HG02798 (cell line): ENCODE data around the gene BCAN.

Experiments used
- ATAC-seq: cut with Tn5 transposase; IDR thresholded peaks from one replicate; pipeline ENCODE4 v1.9.1; 2021; ENCODE audit warnings: mild to moderate bottlenecking; ENCODE audit not compliant: unreplicated experiment, poor library complexity

Gene BCAN

DNA sequence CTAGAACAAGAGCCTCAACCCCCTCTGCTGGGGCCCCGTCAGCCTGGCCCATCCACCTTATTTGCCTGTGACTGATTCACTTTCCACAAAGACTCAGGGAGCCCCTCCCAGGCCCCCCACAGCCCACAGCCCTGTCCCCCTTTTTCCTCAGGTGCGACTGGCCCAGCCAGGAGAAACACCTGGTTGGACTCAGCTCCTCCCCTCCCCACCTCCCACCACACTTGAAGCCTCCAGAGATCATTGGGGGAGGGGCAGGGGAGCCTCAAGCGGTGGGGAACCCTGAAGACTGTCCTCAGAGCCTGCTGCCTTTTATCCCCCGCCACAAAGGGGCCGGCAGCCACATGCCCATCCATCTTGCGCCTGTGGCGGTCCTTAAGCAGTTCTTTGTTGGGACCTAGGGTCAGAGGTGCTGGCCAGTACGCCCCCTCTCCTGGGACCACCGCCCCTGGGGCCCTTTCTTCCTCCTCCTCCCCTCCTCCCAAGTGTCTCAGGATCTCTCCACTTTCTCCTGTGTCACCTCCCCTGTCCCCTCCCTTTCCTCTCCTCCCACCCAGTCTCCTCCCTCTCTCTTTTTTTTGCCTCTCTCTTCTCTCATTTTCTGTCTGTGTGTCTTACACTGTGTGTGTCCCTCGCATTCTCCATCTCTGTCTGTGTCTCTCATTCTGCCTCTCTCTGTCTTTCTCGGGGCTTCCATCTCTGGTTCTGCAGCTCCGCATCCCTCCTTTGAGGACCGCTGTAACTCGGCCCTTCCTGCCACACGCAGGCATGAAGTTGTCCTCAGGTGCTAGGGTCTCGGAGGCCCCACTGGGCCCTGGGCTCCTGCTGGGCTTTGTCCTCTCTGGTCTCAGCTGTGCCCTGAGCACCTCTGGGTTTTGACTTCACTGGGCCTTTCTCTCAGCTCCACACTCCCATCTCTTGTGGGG is 51.3 kb downstream of the BCAN start:
- no peak for ATAC-seq

DNA sequence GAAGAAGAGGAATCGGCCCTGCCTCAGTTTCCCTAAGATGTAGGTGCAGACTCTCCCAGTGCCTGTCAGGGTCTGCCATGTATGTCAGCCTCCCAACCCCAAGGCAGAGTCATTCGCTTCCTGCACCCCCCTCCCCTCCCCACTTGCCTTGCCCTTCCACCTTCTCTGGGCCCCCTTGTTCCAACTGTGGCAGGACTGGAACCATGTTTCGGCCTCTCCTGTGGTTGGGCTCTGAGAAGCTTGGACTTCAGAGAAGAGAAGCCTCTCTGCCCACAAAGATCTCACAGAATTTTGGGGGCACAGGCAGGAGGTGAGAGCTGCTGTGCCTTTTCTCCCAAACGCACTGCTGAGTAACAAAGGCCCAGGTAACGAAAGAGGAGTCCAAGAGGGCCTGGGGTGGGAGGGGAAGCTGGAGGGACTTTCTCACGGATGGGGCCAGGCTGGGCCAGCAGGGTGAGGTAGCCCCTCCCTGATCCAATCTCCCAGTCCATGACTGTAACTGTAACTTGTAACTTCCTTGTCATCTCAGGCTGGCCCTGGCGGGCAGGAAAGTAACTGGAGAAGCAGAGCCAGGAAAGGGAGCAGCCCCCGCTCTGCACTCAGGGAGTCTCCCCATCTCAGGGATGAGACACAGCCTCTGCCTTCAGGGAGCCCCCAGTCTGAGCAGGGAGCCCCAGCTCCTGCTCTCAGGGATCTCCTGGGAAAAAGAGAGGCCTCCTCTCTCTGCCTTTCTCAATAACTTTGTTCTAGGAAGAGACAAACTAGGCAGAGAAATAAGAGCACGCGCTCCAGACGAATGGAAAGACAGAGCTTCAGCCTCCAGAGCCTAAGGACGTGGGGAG is 52.2 kb downstream of the BCAN start:
- ATAC-seq = no peak

DNA sequence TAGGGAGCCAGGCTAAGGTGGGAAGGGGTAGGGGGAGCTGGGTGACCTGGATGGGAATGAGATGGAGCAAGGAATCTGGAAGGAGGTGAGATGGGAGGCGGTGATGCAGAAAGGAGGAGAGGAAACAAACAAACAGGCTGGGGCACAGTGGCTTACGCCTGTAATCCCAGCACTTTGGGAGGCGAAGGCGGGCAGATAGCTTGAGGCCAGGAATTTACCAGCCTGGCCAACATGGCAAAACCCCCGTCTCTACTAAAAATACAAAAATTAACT is 52.7 kb downstream of the BCAN start:
- ATAC-seq = no peak

DNA sequence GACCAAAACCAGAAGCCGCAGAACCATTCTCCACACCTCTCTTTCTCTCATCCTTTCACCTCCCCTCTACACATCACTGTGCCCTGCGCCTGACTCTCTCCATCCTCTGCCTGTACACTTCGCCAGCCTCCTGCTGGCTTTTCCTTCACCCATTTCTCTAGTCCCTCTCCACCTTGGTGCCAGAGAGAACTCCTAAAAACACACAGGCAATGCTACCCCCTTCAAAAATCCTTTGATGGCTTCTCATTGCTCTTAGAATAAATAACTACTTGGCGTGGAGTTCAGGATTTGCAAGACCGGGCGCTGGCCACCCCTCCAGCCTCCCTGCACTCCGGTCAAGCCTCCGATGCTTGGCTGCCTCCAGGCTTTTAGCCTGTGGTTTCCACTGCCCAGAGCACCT is 54.8 kb downstream of the BCAN start:
- no peak for ATAC-seq

DNA sequence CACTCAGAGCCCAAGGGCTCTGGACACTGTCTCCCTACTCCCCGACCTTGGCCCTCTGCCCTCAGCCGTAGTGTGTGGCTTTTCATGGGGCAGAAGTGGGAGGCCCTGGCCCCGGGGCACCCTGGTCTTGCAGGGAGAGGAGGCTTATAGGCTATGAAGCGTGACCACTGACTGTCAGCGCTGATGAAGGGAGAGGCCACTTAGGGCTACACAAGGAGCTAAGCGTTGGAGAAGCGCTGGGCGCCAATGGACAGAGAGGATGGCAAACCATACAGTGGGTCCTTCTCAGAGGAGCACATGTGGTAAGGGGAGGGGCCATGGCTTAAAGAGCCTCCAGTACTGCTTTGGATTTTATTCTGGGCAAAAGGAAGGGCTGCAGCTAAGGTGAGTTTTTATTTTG is 55.6 kb downstream of the BCAN start:
- no peak for ATAC-seq

DNA sequence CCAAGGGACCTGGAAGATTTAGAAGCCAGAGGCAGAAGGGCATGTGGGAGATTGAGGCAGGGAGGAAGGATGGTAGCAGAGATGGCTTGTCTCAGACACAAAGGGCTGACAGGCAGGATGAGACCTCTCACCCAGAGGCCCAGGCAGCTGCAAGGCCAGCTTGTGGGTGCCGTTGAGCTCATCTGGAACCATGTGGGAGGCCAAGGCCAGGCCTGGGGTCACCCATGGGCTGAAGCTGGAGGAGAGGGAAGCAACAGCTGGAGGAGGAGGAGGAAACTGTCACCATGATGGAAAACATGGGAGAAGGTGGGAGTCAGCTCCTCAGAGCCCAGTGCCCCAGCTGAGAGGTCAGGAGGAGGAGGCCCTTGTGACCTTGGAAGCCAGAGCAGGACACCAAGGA is 57.1 kb downstream of the BCAN start:
- ATAC-seq = no peak

DNA sequence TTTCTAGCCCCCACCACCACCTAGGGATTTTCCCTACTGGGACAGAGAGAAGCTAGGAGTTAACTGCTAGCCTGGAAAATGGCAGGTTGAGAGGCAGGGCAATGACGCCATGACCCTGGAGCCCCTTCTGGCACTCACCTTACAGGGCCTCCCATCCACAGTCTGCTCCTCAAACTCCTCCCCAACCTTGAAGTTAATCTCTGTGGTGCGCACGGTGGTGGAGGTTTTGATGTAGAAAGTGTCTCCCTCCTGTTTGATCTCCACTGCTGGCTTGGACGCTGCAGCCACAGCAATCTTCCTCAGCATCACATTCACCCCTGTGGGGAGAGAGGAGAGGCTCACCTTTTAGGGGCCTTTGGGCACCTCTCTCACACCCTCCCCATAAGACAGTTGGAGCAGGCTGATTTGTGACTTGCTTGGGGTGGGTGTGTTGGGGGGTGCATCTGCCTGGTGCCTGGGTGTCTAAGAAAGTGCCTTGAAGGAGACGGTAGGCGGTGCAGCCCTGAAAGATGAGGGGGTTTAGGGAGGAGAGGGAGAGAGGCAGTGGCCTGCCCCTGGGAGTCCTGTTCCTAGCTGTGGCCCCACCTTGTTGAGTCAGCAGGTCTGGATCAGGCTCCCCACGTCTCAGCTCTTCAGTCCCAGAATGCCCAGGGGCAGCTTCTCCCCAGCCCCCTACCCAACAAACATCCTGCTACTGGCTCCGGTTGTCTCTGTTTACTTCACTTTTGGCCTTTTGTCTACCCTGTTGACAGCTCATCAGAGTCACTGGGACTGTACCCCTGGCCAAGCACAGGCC is 59.0 kb downstream of the BCAN start:
- ATAC-seq = no peak

DNA sequence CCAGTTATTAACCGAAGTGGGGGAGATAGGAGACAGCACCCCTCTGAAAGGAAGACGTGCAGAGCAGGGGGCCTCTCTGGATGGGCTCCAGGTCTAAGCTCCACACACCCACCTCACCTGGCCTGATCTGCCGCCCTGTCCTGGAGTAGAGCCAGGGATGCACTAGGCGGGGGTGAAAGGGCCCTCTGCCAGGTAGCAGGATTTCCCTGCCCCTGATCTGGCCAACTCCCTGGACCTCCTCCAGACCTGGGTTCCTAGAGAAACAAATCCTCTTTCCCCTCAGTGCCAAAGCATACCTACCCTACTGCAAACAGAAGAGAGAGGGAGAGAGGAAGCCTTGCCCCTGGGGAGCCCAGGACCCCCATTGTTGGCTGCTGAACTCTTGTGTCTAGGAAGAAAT is 61.4 kb downstream of the BCAN start:
- no peak for ATAC-seq

DNA sequence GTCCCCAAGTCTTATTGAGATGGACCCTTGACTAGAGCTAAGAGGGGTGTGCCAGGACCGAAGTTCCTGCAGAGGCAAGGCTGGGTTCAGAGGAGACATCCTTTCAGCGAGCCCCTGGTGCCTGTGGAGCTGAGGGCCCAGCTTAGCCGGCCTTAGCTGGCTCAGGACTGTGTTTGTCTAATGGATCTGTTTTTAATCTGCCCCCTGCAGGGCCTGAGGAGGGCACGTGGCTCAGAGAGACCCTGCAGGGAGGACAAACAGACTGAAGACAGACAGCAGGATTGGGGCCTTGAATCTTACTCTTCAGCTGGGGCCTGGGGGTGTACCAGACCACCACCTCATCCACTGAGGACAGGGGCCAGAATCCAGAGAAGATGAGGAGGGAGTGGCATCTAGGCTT is 61.8 kb downstream of the BCAN start:
- ATAC-seq = no peak

DNA sequence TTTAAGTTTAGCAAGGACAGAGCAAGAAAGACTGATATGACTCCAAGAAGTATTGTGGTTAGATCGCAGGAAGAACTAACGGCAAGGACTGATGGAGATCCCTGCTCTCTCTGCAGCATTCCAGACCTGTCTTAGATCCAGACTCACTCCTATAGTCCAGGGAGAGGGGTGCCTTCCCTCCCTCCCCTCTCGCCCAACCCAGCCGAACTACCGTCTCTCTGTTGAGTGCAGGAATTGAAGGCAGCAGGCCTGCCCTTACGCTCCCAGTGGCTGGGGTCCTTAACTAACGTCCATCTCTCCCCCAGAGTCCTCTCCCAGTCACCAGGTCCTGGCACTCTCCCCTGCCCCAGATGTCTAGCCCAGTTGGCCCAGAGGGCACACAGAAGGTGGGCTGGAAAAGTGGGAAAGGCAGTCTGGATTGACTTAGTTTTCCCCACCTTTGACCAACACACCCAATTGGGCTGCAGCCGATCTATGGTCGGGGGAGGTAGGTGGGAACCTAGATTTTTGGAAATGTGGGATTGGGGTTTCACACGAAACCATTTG is 62.3 kb downstream of the BCAN start:
- ATAC-seq = no peak

DNA sequence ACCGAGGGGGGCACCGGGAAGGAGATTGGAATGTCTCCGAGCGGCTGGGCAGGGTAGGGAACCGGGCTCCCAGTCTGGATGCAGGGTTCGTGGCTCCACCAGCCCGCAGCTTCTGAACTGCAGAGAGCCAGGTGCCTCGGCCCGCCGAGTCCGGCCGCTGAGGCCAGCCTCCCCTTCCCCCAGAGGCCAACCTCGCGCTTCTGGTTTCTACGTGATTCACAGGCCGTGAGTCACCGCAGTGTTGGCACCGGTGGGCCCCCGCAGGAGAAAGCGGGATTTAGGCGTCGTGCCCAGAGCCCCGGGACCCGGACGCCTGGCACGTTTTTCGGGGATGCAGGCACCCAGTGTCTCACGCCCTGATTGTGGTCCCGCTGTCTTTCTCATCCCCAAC is 63.0 kb downstream of the BCAN start:
- ATAC-seq = no peak

DNA sequence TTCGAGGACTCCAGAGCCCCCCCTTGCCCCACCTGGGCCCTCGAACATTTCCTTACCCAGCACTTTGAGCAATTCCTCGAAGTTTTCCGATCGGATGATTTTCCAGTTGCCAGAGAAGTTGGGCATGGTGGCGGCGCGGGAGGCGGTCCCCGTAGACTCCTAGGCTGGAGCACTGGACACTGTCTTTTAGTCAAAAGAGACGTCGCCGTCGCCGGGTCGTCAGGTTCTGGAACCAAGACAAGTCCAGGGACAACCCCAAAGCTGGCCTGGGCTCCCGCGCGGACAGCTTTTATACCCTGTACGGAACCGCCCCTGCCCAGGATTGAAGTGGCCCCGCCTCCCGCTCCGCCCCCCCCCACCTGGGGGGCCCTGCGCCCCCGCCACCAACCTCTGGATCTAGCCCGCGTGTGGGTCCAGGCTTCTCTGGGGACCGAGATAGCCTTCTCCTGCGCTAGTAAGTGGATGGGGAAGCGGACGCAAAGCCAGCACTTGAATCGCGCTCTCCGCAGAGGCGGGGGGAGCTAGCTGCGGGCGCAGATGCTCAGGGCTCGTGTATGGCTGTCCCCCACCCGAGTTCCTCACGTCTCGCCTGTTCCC is 63.5 kb downstream of the BCAN start, which contains the start of gene CRABP2:
Gene CRABP2, minus strand, starts transcription at position 263 of the 597 bp plus-strand sequence. Its CDS starts 137 bp downstream, at position 126.
- ATAC-seq = no peak

DNA sequence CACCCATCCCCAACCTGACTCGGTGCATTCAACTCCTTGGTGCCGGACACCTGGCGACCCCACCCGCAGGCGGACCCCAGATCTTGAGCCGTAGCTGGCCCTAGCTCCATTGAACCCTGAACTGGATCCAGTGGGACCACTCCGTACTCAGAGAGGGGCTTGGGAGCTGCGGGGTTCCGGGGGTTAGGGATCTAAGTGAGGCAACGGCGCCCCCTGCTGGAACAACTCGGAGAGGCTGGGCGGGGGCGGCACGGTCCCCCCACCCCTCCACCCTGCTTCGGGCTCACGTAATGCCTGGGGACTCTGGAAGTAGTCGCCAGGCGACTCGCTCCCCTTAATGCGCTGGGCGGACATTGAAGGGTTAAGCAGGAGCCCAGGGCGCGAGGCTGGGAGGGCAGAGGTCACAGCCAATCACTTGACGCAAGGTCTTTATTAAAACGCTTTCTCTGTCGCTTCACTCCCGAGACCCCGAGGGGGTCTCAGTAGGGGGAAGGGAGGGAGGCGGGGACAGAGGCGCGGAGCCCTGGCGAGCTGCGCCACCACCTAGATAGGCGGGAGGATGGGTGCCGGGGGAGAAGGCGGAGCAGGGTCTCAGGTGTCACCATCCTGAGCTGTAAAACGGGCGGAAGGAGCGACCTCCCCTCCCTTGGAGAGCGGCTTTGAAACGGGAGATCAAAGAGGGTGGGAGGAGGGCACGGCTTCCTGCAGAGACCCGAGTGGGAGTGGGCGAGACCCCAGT is 64.2 kb downstream of the BCAN start:
- ATAC-seq = no peak

DNA sequence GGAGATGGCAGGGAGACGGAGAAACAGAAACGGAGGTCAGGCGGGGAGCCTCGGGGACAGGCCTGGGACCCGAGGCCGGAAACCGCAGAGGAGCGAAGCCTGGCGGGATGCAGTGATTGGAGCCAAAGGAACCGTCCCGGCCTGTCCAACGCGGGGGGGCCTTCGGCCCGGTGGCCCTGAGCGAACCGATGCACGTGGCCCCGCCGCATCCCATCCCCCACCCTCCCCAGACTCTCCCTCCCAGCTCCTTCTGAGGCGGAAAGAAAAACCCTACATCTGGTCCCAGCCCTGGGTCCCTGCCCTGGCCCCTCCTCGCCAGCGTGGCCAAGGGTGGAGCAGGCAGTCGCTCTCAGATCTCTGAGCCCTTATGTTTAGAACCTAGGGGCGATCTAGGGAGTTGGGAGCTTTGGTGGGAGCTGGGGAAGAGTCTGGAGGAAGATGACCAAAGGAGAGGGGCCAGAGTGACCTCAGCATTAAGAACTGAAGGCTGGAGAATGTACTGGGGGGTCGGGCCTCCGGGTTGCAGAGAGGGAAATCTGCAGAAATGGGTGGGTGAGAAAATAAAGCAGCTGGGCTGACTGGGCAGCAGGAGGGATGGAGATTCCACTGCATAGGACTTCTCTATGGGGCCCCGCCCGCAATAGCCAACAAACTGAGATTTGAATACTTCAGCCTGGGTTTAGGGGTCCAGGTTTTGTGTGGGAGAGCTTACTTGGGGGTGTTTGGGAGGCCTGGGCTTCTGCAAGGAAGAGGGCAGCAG is 64.9 kb downstream of the BCAN start:
- no peak for ATAC-seq

DNA sequence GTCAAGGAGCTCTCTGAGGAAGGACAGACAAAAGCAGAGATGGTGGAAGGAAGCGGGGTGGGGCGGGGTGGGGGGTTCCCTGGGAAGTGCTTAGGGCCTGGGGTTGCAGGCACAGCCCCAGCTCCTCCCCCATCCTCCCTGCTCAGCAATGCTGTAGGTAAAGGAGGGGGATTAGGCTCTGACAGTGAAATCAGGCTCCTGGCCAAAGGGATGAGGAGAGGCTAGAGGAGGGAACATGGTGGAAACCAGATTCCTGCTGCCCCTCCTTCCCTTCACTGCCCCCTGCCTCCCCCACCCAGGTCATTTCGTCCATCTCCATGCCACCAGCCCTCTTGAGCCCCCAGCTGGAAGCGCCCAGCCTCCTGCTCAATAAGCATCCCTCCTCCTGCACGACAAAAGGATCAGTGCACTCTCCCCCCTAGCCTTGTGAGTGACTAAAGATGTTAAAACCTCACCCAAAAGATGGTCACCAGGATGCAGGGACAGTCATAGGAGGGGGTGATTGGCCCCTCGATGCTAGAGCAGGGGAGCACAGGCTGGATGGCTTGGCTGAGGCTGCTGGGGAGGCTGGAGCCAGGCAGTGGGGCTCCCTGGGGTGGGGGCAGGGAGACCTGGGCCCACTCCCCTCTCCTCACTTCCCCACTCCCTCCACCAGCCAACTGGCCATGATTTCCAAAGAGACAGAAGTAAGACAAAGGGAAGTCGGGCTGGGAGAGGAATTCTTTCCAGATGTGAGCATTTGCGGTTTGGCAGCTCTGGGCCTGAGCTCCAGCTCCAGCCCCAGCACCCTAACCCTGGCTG is 65.7 kb downstream of the BCAN start:
- ATAC-seq = no peak

DNA sequence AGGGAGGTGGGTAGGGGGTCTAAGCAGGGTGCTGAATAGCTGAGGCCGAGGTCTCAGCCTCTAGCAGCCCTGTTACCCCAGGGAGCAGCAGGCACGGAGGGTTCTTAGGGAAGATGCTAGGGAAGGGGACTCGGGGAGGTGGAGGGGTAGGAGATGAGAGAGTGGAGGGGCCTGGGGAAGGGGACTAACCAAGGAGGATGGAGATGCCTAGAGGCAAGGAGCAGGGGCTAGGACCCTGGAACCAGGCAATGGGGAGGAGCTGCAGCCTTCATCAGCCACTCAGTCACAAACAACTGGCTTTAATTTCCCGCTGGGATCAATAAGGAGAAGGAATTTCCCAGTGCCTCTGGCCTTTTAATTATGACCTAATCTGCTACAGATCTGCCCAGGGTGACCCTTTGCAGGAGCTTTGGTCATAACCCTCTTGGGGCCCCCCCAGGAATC is 66.3 kb downstream of the BCAN start:
- ATAC-seq = no peak

DNA sequence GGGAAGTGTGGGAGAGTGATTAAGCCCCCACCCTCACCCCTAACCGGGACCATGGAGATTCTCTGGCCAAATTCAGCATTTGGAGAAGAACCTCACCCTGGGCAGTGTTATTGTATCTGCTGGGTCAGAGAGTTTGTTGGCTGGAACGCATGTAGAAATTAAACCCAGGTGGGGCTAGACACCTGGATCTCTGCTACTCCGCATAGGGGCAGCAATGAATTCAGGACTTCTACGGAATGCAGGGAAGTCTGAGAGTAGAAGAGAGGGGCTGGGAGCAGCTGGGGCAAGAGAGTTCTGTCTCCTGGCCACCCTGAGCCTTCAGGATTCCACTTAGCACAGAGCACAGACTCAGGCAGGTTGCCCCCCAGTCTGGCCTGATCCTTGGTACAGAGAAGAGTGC is 67.1 kb downstream of the BCAN start:
- ATAC-seq = no peak
